HG03354 (cell line): ENCODE data around the gene ITGAX.

Experiments used
- ATAC-seq: cut with Tn5 transposase; IDR thresholded peaks from one replicate; pipeline ENCODE4 v1.9.1; 2021; ENCODE audit warnings: mild to moderate bottlenecking; ENCODE audit not compliant: unreplicated experiment, poor library complexity, severe bottlenecking

ITGAX gene

DNA sequence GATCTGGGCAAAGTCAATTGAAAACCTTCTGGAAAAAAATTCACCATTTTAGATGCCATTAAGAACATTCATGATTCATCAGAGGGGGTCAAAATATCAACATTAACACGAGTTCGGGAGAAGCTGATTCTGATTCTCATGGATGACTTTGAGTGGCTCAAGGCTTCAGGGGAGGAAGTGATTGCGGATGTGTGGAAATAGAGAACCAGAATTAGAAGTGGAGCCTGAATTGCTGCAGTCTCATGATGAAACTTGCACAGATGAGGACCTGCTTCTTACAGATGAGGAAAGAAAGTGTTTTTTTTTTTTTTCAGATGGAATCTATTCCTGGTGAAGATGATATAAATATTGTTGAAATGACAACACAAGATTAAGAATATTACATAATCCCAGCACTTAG is 12.9 kb downstream of the ITGAX start:
- ATAC-seq, result no peak

DNA sequence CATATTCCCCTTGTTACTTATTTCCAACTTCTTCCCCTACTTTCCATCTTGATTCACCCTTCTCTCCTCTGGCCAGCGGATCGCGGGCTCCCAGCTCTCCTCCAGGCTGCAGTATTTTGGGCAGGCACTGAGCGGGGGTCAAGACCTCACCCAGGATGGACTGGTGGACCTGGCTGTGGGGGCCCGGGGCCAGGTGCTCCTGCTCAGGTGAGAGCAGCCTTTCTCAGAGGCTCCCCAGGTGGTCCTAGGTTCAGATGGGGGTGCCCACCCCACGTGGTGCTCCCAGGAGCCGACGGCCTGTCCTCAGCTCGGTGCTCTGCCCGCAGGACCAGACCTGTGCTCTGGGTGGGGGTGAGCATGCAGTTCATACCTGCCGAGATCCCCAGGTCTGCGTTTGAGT is 16.0 kb downstream of the ITGAX start:
- no peak for ATAC-seq

DNA sequence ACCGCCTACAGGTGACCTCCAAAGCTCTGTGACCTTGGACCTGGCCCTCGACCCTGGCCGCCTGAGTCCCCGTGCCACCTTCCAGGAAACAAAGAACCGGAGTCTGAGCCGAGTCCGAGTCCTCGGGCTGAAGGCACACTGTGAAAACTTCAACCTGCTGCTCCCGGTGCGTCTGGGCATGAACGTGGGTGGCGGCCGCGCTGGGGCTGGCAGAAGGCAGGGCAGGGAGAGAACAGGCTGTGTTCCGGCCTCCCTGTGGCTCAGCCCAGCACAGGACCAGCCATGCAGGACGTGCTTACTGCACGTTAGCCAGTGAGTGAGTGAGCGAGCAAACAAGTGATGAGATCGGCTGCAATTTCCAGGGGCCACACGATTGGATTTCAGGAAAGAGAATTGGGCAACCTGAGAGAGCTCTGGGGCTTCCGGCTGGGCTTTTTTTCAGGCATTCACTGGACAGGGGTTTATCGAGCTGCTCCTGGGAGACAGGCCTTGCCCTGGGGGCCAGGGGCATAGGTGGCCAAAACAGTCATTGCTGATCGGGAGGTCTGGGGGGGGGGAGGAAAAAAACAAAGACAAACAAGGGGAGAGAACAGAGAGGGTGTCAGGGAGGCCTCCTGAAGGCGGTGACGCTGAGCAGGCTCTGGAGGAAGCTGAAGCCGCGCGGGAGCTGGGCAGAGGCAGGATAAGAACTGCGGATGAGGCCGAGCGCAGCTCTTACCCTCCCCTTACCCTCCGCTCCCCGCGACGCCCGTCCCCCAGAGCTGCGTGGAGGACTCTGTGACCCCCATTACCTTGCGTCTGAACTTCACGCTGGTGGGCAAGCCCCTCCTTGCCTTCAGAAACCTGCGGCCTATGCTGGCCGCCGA is 16.9 kb downstream of the ITGAX start:
- no peak for ATAC-seq

DNA sequence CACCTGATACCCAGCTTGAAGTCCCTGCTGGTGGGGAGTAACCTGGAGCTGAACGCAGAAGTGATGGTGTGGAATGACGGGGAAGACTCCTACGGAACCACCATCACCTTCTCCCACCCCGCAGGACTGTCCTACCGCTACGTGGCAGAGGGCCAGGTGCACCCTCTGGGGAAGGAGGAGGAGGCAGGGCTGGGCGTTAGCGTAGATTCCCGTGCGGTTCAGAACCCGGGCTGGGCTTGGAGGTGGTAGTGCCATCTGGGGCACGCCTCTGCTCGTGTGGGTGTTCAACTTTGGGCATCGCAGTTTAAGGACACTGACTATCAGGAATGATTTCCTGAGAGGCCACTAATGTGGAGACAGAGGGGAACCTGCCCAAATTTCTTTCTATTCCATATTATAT is 18.3 kb downstream of the ITGAX start:
- ATAC-seq, result no peak

DNA sequence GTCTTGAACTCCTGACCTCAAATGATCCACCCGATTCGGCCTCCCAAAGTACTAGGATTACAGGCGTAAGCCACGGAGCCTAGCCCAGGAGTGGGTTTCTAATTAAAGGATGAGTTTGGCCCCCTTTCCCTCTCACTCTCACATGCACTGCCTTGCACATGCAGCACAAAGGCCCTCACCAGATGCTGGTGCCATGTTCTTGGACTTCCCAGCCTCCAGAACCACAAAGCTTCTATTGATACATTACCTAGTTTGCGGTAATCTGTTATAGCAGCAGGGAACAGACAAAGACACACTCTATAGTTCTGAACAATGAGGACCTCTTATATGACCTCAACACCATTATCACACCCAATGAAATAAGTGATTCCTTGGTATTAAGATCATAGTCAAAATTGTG is 20.3 kb downstream of the ITGAX start:
- no peak for ATAC-seq

DNA sequence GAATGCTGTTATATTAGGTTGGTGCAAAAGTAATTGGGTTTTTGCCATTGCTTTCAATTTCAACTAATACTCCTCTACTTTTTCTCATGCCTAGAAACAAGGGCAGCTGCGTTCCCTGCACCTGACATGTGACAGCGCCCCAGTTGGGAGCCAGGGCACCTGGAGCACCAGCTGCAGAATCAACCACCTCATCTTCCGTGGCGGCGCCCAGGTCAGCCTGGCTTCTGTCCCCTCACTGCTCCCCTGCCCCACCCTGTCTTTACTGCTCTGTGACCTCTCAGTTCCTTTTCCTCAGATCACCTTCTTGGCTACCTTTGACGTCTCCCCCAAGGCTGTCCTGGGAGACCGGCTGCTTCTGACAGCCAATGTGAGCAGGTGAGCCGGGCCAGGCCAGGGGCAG is 21.7 kb downstream of the ITGAX start:
- no peak for ATAC-seq

DNA sequence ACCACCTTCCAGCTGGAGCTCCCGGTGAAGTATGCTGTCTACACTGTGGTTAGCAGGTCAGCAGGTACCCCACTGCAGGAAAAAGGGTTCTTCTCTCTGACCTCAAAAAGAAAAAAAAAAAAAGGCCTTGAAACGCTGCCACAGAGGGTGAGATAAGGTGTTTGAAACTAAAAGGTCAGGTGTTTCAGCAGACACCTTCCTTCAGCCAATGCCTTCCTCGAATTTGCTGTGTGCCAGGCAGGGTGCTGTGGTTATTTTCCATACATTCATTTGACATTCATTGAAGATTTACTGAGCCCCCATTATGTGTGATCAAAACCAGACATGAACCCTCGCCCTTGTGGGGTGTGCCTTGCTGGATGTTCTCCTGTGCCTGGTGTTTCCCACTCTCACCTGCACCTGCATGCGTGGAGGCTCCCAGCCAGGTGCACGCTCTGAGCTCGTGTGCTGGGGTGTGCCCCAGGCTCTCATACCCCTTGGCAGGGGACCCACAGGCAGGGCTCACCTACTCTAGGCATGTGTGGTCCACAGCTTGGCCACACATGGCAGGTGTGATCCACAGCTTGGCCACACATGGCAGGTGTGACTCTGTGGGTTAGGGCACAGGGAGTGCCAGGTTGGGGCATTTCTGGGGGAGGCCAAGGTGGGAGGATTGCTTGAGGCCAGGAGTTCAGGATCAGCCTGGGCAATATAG is 22.4 kb downstream of the ITGAX start:
- no peak for ATAC-seq

DNA sequence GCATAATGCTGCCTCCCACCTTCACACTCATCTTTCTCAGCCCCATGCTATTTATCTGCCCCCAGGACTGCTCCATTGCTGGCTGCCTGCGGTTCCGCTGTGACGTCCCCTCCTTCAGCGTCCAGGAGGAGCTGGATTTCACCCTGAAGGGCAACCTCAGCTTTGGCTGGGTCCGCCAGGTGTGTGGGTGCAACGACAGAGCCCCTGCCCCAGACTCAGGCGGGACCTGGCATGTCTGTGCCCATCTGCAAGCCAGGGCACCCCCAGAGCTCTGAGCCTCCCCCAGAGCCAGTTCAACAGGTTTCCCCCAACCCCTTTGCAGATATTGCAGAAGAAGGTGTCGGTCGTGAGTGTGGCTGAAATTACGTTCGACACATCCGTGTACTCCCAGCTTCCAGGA is 25.2 kb downstream of the ITGAX start:
- no peak for ATAC-seq

DNA sequence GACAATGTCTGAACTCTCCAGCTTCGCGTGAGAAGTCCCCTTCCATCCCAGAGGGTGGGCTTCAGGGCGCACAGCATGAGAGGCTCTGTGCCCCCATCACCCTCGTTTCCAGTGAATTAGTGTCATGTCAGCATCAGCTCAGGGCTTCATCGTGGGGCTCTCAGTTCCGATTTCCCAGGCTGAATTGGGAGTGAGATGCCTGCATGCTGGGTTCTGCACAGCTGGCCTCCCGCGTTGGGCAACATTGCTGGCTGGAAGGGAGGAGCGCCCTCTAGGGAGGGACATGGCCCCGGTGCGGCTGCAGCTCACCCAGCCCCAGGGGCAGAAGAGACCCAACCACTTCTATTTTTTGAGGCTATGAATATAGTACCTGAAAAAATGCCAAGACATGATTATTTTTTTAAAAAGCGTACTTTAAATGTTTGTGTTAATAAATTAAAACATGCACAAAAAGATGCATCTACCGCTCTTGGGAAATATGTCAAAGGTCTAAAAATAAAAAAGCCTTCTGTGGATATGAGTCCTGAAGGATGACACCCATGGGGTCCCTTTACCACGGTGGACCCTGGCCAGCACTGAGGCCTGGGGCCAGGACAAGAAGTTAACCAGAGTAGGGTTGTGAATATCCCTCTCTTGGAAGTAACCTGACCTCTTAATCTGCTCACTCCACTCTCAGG is 27.6 kb downstream of the ITGAX start:
- peak; percentile 56 for ATAC-seq

DNA sequence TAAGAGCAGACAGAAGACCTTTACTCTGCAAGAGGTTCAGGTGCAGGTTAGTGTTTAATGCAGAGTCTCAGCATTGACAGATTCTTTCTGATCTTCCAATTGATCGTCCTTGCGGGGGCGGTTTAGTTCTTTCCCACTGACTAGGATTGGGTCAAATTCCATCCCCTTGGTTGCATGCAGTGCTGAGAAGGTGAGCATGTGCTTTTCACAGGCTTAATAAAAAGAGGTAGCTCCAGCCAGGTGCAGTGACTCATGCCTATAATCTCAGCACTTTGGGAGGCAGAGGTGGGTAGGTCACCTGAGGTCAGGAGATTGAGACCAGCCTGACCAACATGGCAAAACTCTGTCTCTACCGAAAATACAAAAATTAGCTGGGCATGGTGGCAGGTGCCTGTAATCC is 30.7 kb downstream of the ITGAX start:
- ATAC-seq, result no peak

DNA sequence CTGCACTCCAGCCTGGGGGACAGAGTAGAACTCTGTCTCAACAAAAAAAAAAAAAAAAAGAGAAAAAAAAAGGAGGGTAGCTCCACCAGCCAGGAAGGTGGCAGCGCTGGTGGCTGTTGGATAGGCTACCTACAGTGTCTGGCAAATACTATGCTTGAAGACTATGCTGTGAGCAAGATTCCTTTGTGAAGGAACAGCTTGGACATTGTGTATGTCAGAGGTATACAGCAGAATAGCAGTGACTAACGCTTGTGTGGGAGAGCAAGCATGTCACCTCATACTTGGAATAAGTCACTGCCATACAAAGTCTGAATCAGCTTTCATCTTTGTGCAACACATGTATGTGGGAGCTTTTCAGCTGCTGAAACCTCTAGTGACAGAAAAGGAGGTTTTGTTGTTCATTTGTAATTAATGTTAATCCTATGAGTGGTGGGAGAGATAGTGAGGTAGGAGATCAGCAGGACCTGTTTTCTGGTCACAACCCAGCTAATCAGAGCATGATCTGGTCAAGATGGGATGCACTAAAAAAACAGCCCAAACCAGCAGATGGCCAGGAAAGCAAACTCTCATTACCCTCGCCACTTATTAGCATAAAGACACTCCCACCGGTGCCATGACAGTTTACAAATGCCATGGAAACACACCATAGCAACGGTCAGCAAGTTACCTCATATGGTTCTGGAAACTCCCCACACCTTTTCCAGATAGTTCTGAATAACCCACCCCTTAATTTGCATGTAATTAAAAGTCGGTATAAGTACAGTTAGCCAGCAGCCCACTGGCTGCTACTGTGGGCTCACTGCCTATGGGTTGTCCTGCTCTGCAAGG is 31.4 kb downstream of the ITGAX start:
- ATAC-seq, result no peak

DNA sequence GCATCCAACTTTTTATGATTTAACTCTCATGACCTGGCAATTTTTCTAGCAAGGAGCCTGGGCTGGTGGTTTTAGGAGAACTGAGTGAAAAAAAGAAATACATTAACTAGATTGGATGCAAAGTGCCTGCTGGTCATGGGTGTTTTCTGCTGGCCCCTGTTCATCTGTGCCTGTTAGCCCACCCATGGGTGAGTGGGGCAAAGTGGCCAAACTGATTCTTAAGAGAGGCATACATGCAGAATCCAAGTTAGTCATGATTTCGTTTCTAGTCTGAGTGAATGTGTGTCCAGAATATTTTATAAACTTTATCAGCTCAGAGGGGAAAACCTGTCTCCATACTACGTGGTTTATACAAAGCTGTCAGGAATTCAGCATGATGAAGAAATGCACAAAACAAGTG is 33.6 kb downstream of the ITGAX start:
- no peak for ATAC-seq

DNA sequence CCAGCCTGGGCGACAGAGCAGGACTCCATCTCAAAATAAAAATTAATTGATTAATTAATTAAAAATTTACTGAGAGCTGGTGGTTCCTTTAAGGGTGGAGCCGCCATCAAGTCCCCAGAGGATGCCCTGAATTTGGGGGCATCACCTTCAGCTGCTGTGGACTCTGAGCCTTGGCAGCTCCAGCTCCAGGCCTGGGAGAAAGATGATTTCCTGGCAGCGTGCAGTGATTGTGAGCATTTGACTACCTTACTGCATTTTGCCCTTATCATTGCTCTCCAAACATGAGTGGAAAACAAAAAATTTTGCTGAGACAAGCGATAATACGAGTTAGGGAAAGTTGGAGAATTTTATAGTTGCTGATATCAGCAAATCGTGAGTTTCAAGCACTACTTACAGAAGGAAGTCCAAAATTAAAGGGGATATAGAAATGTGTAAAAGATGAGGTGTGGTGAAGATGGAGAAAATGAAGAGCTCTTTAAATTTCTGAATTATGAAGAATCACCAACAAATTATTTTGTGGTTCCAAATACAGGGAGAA is 35.6 kb downstream of the ITGAX start:
- no peak for ATAC-seq

DNA sequence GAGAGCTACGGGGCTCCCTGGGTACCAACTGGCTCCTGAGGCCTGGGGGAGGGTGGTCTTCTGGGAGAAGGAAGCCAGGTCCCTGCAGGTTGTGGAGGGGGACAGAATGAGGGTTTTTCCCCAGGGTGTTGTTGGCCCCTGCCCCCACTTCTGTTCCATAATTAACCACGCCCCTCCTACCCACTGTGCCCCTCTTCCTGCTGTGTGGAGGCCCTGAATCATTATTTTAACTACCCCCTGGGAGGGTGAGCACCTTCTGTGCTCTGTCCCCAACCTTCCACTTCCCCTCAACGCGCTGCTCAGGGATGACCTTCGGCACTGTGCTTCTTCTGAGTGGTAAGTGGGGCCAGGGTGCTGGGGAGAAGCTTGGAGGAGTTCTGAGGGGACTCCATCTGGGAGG is 38.1 kb downstream of the ITGAX start, which contains the start of gene ITGAD:
TSS of gene ITGAD (plus strand) at position 280 of the 400 bp plus-strand sequence. CDS start at position 306, 26 bp downstream.
- no peak for ATAC-seq

DNA sequence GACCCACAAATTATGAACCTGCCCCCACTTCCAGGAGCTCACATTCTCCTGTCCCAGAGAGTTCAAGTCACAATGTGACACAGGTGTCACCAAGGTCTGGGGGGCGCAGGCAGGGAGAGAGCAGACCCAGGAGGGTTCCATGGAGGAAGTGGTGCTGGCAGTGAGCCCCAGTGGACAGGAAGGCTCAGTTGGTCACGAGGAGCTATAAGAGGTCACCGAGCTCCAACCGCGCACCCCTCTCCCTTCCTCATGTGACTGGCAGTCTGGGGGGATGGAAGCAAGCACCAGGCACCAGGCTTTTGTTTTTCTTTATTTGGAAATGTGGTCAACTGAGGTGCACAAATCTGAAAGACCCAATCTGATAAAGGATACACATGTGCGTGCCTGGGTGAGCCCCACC is 40.7 kb downstream of the ITGAX start:
- ATAC-seq, result no peak

DNA sequence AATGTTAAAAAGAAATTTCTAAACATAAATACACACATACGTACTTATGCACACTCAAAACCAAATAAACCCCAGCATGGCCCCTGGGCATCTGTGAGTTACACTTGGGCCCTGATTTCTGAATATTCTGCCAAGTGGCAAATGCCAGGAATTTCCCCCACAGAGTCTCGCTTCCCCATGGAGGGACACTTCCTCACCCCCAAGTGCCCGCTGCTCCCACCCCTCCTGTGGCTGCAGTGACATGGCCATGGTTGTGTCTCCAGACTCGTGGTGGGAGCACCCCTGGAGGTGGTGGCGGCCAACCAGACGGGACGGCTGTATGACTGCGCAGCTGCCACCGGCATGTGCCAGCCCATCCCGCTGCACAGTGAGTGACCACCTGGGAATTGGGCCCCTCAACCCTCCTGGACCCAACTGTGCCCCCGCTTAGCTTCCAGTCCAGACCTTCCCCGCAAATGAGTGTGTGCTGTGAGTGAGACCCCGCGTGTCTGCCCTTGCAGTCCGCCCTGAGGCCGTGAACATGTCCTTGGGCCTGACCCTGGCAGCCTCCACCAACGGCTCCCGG is 42.2 kb downstream of the ITGAX start:
- ATAC-seq, result no peak

DNA sequence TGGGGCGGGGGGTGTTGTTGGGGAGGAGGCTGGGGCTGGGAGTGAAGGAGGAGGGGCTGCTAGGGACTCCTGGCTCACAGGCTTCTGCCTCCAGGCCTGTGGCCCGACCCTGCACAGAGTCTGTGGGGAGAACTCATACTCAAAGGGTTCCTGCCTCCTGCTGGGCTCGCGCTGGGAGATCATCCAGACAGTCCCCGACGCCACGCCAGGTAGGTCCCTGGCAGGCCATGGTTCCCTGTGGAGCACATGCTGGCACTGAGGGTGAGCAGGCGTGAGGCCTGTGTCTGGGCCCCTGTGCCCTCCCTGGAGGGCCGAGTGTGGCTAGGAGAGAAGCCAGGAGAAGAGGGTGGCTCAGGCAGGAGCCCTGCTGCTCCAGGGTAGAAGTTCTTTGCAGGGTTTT is 42.7 kb downstream of the ITGAX start:
- ATAC-seq, result no peak

DNA sequence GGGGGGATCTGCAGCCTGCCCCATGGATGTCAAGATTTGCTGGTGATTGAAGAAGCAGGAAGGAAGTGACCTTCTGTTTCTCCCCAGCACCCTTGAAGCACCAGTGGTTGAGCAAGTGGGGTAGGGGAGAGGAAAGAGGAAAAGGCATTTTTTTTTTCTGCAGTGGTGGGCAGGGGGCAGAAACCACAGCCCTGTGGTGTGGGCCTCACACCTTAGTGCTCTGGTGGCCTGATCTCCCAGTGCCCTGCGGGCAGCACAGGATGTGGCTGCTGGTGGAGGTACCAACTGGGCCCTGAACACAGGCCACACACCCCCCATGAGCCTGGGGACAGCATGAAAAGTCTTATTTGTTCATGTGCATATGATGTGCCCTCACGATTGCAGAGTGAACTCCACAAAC is 45.2 kb downstream of the ITGAX start:
- ATAC-seq, result no peak

DNA sequence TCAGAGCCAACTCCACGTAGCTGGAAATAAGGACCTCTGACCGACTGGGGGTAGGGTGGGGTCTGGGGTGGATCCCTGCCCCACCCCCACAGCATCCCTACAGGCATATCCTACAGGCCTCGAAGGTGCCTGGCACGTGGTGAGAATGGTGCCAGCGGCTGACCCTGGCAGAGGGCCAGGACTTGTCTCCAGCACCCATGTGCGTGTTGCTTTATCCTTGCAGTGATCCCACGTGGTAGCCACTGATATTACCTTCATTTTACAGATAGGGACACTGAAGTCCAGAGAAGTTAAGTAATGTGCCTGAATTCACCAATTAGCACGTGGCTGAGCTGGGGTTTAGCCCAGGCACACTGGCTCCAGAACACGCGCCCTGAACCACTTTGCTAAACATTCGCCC is 46.5 kb downstream of the ITGAX start:
- no peak for ATAC-seq
